SJCRH30 (cell line): ENCODE data around the gene KCNH4. TPM values are rescaled to one million over a fixed set of nuclear protein-coding genes. Genes with fewer than 3 reads are reported as not detected.

Experiments used
- total RNA-seq: library from RNA; depleted of rRNA; stranded (reverse); fragments of >200 nt; shearing (Covaris generic); gene quantifications from 2 replicates; pipeline ENCODE4 v1.2.3, GENCODE V29; 2014; rRNA removed

KCNH4 gene
- total RNA-seq, 1 experiment from 2014 or later = 0.04 TPM

Other genes starting within 250 kb of the KCNH4 start
- 101 and 105 TPM in 2 replicates for gene CNP, start 214.3 kb downstream of the KCNH4 start, total RNA-seq
- 103 and 104 TPM in 2 replicates for gene DNAJC7, start 163.7 kb downstream of the KCNH4 start, total RNA-seq
- 80.3 and 81.6 TPM in 2 replicates for gene NKIRAS2, start 161.1 kb downstream of the KCNH4 start, total RNA-seq
- gene C17orf113, start 130.5 kb downstream of the KCNH4 start, total RNA-seq = 0.18 and 0.49 TPM in 2 replicates
- 1.3 and 1.5 TPM in 2 replicates for gene ZNF385C, start 82.7 kb downstream of the KCNH4 start, total RNA-seq
- 0.12 TPM in 1 of 2 replicates, not detected in the other for gene DHX58, start 68.4 kb downstream of the KCNH4 start, total RNA-seq
- 23.5 and 27.2 TPM in 2 replicates for gene KAT2A, start 59.8 kb downstream of the KCNH4 start, total RNA-seq
- 0.28 and 0.32 TPM in 2 replicates for gene HSPB9, start 58.3 kb downstream of the KCNH4 start, total RNA-seq
- gene RAB5C, start 26.2 kb downstream of the KCNH4 start, total RNA-seq = 90.2 and 91.1 TPM in 2 replicates
- gene HCRT, start 4.3 kb upstream of the KCNH4 start, total RNA-seq = 1.0 TPM in 1 of 2 replicates, not detected in the other
- gene GHDC, start 13.4 kb upstream of the KCNH4 start, total RNA-seq = 6.7 and 9.9 TPM in 2 replicates
- gene STAT5B, start 95.2 kb upstream of the KCNH4 start, total RNA-seq = 25.7 and 31.1 TPM in 2 replicates
- 5.0 and 5.9 TPM in 2 replicates for gene STAT5A, start 107.4 kb upstream of the KCNH4 start, total RNA-seq
- gene STAT3, start 207.3 kb upstream of the KCNH4 start, total RNA-seq = 107 and 113 TPM in 2 replicates
- 46.9 and 47.8 TPM in 2 replicates for gene CAVIN1, start 242.1 kb upstream of the KCNH4 start, total RNA-seq